ENCODE data around the gene OR52E5. TPM values are rescaled to one million over a fixed set of nuclear protein-coding genes. Genes with fewer than 3 reads are reported as not detected.

OR52E5 gene
- total RNA-seq = not detected in 2 replicates

DNA sequence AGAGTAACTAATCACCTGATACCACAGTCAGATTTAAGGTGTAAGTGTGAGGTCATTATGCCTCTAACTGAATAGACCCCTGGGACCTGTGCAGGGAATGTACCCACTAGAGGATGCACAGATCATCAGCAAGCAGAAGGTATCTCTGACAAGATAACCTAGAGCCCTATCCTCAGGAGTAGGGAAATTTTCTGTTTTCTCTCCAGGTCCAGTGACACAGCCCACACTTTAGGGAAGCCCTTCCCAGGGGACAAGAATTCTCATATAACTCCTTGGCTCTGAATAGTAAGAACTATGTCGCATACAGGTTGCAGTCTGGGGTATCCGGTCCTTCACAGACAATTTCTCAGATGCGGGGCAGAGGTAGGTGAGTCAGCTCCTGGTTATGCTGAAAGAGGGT is at the start of gene OR52E5:
Gene OR52E5, plus strand, starts transcription at position 301 of the 400 bp plus-strand sequence. CDS start 7,569 bp downstream, outside the sequence.

DNA sequence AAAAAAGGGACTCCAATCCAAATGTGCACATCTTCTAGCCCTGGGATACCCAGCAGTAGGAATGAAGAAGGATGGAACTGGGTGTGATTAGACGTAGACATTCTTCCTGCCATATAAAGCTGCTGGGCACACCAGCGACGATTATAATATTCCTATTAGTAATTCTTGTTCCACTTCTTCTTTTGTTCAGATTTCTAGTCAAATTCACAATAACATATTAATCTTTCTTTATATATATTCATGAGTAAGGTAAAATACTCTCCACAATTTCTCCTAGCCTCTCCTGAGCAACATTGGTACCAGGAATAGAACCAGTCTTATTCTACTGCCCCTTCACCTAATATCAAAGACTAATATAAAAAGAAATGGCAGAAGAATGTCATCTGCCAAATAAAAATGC is 35.4 kb upstream of the OR52E5 start, which contains the start of gene OR52E8:
Gene OR52E8, minus strand, starts transcription at position 101 of the 400 bp plus-strand sequence. Its CDS starts 0 bp downstream, at position 101.

DNA sequence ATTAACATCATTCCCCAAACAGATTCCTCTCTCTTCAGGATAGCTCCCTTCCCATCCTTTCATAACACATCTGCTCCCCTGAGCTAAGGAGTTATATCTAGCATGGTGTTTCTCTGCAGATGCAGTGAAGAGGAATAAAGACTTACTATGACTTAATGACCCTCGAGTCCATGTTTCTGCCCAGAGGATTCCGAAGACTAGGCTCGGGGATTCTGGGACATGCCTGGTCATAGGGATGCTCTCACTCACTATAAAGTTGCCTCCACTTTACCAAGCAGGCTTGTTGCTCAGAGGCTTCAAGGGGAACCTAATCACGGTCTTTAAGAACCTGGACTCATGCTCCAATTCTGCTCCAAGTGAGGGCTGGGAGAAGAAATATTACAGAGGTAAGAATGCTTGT is 12.7 kb upstream of the OR52E5 start, which contains the start of gene OR52E4:
Gene OR52E4, plus strand, starts transcription at position 301 of the 400 bp plus-strand sequence. CDS start 3,664 bp downstream, outside the sequence.

DNA sequence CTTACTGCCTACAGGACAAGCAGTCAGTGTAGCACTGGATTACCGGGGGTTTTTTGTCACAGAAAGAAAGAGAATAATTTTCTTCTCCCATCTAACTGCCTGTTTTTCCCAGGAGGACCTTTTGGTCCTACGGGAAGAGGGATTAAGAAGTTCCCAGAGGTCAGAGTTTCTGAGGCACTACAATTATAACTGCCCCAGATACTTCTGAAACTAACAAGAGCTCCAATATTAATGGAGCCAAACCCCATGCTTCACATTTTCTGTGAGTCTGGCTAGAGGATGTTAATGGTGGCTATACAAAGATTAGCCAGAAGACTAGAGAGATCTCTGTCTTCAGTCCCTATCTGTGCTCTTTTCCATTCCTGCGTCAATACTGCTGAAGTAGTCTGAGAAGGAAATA is 48.9 kb downstream of the OR52E5 start, which contains the start of gene OR56A3:
Gene OR56A3, plus strand, starts transcription at position 301 of the 400 bp plus-strand sequence. CDS start 5,096 bp downstream, outside the sequence.

Other genes with a start within 250 kb of the OR52E5 start
- gene TRIM5, start 208.1 kb upstream of the OR52E5 start, total RNA-seq = 31.1 and 36.0 TPM in 2 replicates
- 20.8 and 72.0 TPM in 2 replicates for gene TRIM22, start 203.4 kb upstream of the OR52E5 start, total RNA-seq
- not detected in 2 replicates for gene OR56B1, start 156.8 kb upstream of the OR52E5 start, total RNA-seq
- gene OR52N4, start 139.0 kb upstream of the OR52E5 start, total RNA-seq = not detected in 2 replicates
- gene OR52N5, start 109.9 kb upstream of the OR52E5 start, total RNA-seq = not detected in 2 replicates
- not detected in 2 replicates for gene OR52N1, start 101.9 kb upstream of the OR52E5 start, total RNA-seq
- gene OR52N2, start 84.3 kb upstream of the OR52E5 start, total RNA-seq = not detected in 2 replicates
- not detected in 2 replicates for gene OR52E6, start 51.3 kb upstream of the OR52E5 start, total RNA-seq
- not detected in 2 replicates for gene OR52E8, start 35.5 kb upstream of the OR52E5 start, total RNA-seq
- gene OR52E4, start 12.6 kb upstream of the OR52E5 start, total RNA-seq = not detected in 2 replicates
- gene OR56A3, start 49.0 kb downstream of the OR52E5 start, total RNA-seq = not detected in 2 replicates
- gene OR56A5, start 75.3 kb downstream of the OR52E5 start, total RNA-seq = not detected in 2 replicates
- not detected in 2 replicates for gene OR52L1, start 93.8 kb downstream of the OR52E5 start, total RNA-seq
- gene OR56A4, start 113.7 kb downstream of the OR52E5 start, total RNA-seq = not detected in 2 replicates
- not detected in 2 replicates for gene OR56A1, start 137.6 kb downstream of the OR52E5 start, total RNA-seq
- gene OR56B4, start 214.5 kb downstream of the OR52E5 start, total RNA-seq = not detected in 2 replicates